HG03097 (cell line): ENCODE results near the gene COL9A3.

Source experiments
- ATAC-seq: cut with Tn5 transposase; IDR thresholded peaks from one replicate; pipeline ENCODE4 v1.9.1; 2021; ENCODE audit not compliant: unreplicated experiment, low FRiP score

The COL9A3 gene

GRCh38 chr20:62778601-62779416, 38.0 kb upstream of the COL9A3 start:
- ATAC-seq, result no peak

- ATAC-seq, result no peak
Observed at GRCh38 chr20:62779417-62779685, 37.5 kb upstream of the COL9A3 start.

GRCh38 chr20:62780204-62780603, 36.6 kb upstream of the COL9A3 start:
- no peak for ATAC-seq

GRCh38 chr20:62780696-62781095, 36.2 kb upstream of the COL9A3 start:
- no peak for ATAC-seq

- ATAC-seq, result no peak
Observed at GRCh38 chr20:62782149-62782892, 34.5 kb upstream of the COL9A3 start.

- ATAC-seq, result no peak
Observed at GRCh38 chr20:62782893-62783278, 34.0 kb upstream of the COL9A3 start.

GRCh38 chr20:62784497-62784896, 32.4 kb upstream of the COL9A3 start:
- no peak for ATAC-seq

GRCh38 chr20:62785393-62785792, 31.5 kb upstream of the COL9A3 start:
- no peak for ATAC-seq

GRCh38 chr20:62786157-62786556, 30.7 kb upstream of the COL9A3 start:
- ATAC-seq, result no peak

- ATAC-seq, result no peak
Observed at GRCh38 chr20:62787321-62787720, 29.5 kb upstream of the COL9A3 start.

GRCh38 chr20:62787866-62788265, 29.0 kb upstream of the COL9A3 start:
- ATAC-seq, result no peak

GRCh38 chr20:62788607-62789006, 28.2 kb upstream of the COL9A3 start:
- no peak for ATAC-seq

- no peak for ATAC-seq
Observed at GRCh38 chr20:62790075-62790474, 26.8 kb upstream of the COL9A3 start.

- no peak for ATAC-seq
Observed at GRCh38 chr20:62791301-62792181, 25.3 kb upstream of the COL9A3 start.

- no peak for ATAC-seq
Observed at GRCh38 chr20:62792182-62792939, 24.5 kb upstream of the COL9A3 start.

GRCh38 chr20:62792940-62793756, 23.7 kb upstream of the COL9A3 start:
- no peak for ATAC-seq

- no peak for ATAC-seq
Observed at GRCh38 chr20:62793757-62794006, 23.2 kb upstream of the COL9A3 start.

- ATAC-seq, result peak; percentile 69
Observed at GRCh38 chr20:62794007-62794724, 22.7 kb upstream of the COL9A3 start.

- no peak for ATAC-seq
Observed at GRCh38 chr20:62795023-62795761, 21.7 kb upstream of the COL9A3 start.
